OCI-LY3 (cell line): ENCODE measurements around the gene ENPEP.

Source experiments
- EZH2phosphoT487 ChIP-seq: fragments of 200-600 bp; shearing (Covaris generic); IDR thresholded peaks from 2 replicates; pipeline ENCODE4 v1.6.1; 2018; ENCODE audit warnings: antibody characterized with exemption, mixed run types, low read depth
- TF ChIP-seq, protein P1 (sequence below): fragments of 200-600, 300-600 bp; sonication (generic); IDR thresholded peaks from 2 replicates; pipeline ENCODE4 v1.5.1; 2014; ENCODE audit warnings: antibody characterized with exemption, low read length, low read depth

DNA sequence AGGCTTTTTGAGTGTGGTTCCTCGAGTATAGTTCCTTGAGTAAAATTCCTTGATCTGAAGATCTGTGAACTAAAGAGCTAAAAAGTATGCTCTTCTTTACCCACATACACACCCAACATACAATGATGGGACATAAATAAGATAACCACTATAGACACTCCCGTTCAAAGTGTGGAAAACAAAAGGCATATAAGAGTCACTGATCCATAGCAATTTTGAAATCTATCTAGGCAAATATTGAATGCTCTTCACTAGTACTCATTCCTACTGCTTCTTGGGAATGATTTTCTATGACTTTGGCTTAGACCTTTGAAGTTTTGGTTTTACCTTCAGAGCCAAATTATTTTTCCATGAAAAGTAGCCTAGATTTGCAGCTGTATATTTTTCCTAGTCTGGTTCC lies 120.5 kb downstream of the ENPEP start:
- TF ChIP-seq, protein P1, sequence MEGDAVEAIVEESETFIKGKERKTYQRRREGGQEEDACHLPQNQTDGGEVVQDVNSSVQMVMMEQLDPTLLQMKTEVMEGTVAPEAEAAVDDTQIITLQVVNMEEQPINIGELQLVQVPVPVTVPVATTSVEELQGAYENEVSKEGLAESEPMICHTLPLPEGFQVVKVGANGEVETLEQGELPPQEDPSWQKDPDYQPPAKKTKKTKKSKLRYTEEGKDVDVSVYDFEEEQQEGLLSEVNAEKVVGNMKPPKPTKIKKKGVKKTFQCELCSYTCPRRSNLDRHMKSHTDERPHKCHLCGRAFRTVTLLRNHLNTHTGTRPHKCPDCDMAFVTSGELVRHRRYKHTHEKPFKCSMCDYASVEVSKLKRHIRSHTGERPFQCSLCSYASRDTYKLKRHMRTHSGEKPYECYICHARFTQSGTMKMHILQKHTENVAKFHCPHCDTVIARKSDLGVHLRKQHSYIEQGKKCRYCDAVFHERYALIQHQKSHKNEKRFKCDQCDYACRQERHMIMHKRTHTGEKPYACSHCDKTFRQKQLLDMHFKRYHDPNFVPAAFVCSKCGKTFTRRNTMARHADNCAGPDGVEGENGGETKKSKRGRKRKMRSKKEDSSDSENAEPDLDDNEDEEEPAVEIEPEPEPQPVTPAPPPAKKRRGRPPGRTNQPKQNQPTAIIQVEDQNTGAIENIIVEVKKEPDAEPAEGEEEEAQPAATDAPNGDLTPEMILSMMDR = no peak
- no peak for TF ChIP-seq EZH2phosphoT487
